MM.1S (cell line): ENCODE results near the gene TSPAN5.
"Not testable (repeated sequence)": the region's sequence is repeated elsewhere in the genome, so short reads cannot be mapped to it uniquely, and the experiment has no call there.

Experiments
- DNase-seq: peaks from one replicate; pipeline ENCODE4 v3.0.0-alpha.2; 2015
- H2AFZ ChIP-seq: fragments of 300-600 bp; sonication (generic); 2 replicates; pipeline ENCODE4 v1.6.0; 2016; ENCODE audit warnings: antibody characterized with exemption, low read length
- H3F3A ChIP-seq: fragments of 300-600 bp; sonication (generic); 2 replicates; pipeline ENCODE4 v1.6.1; 2016; ENCODE audit warnings: mild to moderate bottlenecking, antibody characterized with exemption, low read length, moderate library complexity, mixed read lengths; ENCODE audit not compliant: insufficient read depth
- H3K27ac ChIP-seq: fragments of 300-600 bp; sonication (generic); 2 replicates; pipeline ENCODE4 v1.5.1; 2016; ENCODE audit warnings: mild to moderate bottlenecking, low read length
- H3K27me3 ChIP-seq: fragments of 300-600 bp; sonication (generic); replicated peaks from 2 replicates; pipeline ENCODE4 v1.6.0; 2016; ENCODE audit warnings: low read length; ENCODE audit not compliant: insufficient read depth
- H3K36me3 ChIP-seq: fragments of 300-600 bp; sonication (generic); replicated peaks from 2 replicates; pipeline ENCODE4 v1.6.1; 2016; ENCODE audit warnings: mild to moderate bottlenecking, low read length, mixed read lengths; ENCODE audit not compliant: insufficient read depth
- H3K4me1 ChIP-seq: fragments of 300-600 bp; sonication (generic); 2 replicates; pipeline ENCODE4 v1.6.1; 2016; ENCODE audit warnings: low read length, mixed read lengths
- H3K4me2 ChIP-seq: fragments of 300-600 bp; sonication (generic); 2 replicates; pipeline ENCODE4 v1.6.0; 2016; ENCODE audit warnings: low read depth, low read length
- H3K4me3 ChIP-seq: fragments of 300-600 bp; sonication (generic); 2 replicates; pipeline ENCODE4 v1.5.1; 2016; ENCODE audit warnings: low read length, mixed read lengths
- H3K79me2 ChIP-seq: fragments of 300-600 bp; sonication (generic); 2 replicates; pipeline ENCODE4 v1.6.1; 2016; ENCODE audit warnings: mixed run types, low read length, mixed read lengths
- H3K9ac ChIP-seq: fragments of 300-600 bp; sonication (generic); 2 replicates; pipeline ENCODE4 v1.6.1; 2016; ENCODE audit warnings: low read length, mixed read lengths
- H3K9me2 ChIP-seq: fragments of 300-600 bp; sonication (generic); replicated peaks from 2 replicates; pipeline ENCODE4 v1.6.1; 2016; ENCODE audit warnings: mild to moderate bottlenecking, low read length, mixed read lengths; ENCODE audit not compliant: insufficient read depth
- H3K9me3 ChIP-seq: fragments of 300-600 bp; sonication (generic); replicated peaks from 2 replicates; pipeline ENCODE4 v1.6.1; 2016; ENCODE audit warnings: mild to moderate bottlenecking, low read length, mixed read lengths; ENCODE audit not compliant: insufficient read depth
- H4K20me1 ChIP-seq: fragments of 300-600 bp; sonication (generic); 2 replicates; pipeline ENCODE4 v1.6.1; 2016; ENCODE audit warnings: mild to moderate bottlenecking, low read length, moderate library complexity, mixed read lengths; ENCODE audit not compliant: insufficient read depth
- CTCF ChIP-seq: fragments of 300-600 bp; sonication (generic); IDR thresholded peaks from 2 replicates; pipeline ENCODE4 v1.5.1; 2016; ENCODE audit warnings: antibody characterized with exemption, low read length, mixed read lengths
- EZH2 ChIP-seq: fragments of 300-600 bp; sonication (generic); optimal IDR thresholded peaks from 2 replicates; pipeline ENCODE3; 2017; ENCODE audit warnings: low read depth, mild to moderate bottlenecking, antibody characterized with exemption, low read length, mixed read lengths
- EZH2phosphoT487 ChIP-seq: fragments of 300-600 bp; sonication (generic); IDR thresholded peaks from 2 replicates; pipeline ENCODE4 v1.6.1; 2018; ENCODE audit warnings: antibody characterized with exemption, low read length

TSPAN5 gene

DNA sequence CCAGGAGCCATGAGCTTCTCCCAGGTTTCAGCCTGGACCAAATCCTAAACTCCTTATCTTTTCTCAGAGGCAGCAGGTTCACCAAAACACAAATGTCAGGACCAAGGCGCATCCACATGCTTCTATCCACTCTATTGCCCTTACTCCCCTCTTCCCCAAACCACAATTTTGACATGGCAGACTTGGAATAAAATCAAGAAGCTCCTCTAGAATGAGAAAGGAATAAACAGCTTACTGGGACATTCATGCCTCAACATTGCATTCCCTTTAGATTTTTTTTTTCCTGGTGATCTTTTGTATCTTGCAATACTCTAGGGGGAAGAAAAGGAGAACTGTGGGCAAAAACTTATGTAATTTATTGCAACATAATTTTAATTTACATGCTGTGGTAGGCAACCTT, 119.1 kb downstream of the TSPAN5 start:
- no peaks in the 10 kb centered on the region for H3F3A ChIP-seq
- H2AFZ ChIP-seq: no peak overlapping the region
- no peaks in the 10 kb centered on the region for H3K79me2 ChIP-seq
- no peaks in the 10 kb centered on the region for H3K9me3 ChIP-seq
- no peaks in the 10 kb centered on the region for H3K9me2 ChIP-seq
- DNase-seq: no peak
- no peak overlapping the region for H3K9ac ChIP-seq
- no peak overlapping the region for H3K27ac ChIP-seq
- no peaks in the 10 kb centered on the region for H4K20me1 ChIP-seq
- H3K27me3 ChIP-seq: no peaks in the 10 kb centered on the region
- no peak overlapping the region for H3K4me3 ChIP-seq
- TF ChIP-seq EZH2phosphoT487: no peak
- TF ChIP-seq EZH2: no peak
- TF ChIP-seq CTCF: no peak
- H3K4me2 ChIP-seq: no peak overlapping the region
- no peaks in the 10 kb centered on the region for H3K36me3 ChIP-seq
- H3K4me1 ChIP-seq: no peaks in the 10 kb centered on the region

GRCh38 chr4:98536631-98537030, 121.8 kb downstream of the TSPAN5 start:
- Histone ChIP-seq H3K36me3 (no peaks in the 10 kb centered on the region), H2AFZ (no peak overlapping the region), H3K27ac (no peak overlapping the region), H3K4me2 (no peak overlapping the region), H4K20me1 (no peaks in the 10 kb centered on the region), H3K4me3 (no peak overlapping the region), H3K9me2 (no peaks in the 10 kb centered on the region), H3F3A (no peaks in the 10 kb centered on the region), H3K9ac (no peak overlapping the region), H3K9me3 (no peaks in the 10 kb centered on the region), H3K4me1 (no peaks in the 10 kb centered on the region), H3K79me2 (no peaks in the 10 kb centered on the region), H3K27me3 (no peaks in the 10 kb centered on the region)
- TF ChIP-seq CTCF (no peak), EZH2 (no peak), EZH2phosphoT487 (no peak)
- no peak for DNase-seq

DNA sequence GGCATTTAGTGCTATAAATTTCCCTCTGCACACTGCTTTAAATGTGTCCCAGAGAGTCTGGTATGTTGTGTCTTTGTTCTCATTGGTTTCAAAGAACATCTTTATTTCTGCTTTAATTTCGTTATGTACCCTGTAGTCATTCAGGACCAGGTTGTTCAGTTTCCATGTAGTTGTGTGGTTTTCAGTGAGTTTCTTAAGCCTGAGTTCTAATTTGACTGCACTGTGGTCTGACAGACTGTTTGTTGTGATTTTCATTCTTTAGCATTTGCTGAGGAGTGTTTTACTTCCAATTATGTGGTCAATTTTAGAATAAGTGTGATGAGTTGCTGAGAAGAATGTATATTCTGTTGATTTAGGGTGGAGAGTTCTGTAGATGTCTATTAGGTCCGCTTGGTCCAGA, 124.3 kb downstream of the TSPAN5 start:
- H3K36me3 ChIP-seq, H3F3A ChIP-seq, H3K4me1 ChIP-seq, H3K79me2 ChIP-seq, H3K9me3 ChIP-seq, H3K9me2 ChIP-seq, H3K27me3 ChIP-seq, H3K27ac ChIP-seq, H3K9ac ChIP-seq, H2AFZ ChIP-seq, DNase-seq, H4K20me1 ChIP-seq, H3K4me3 ChIP-seq, H3K4me2 ChIP-seq: not testable (repeated sequence)

DNA sequence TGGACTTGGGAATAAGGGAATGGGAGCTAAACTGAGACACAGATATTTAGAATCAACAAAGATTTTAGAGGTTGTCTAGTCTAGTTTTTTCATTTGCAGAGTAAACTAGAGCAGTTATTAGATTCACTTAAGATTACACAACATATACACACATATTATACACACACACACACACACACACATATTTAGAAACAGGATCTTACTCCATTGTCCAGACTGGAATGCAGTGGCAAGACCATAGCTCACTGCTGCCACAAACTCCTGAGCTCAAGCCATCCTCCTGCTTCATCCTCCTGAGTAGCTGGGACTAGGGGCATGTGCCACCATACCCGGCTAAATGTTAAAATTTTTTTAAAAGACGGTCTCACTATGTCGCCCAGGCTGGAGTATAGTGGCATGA, 127.8 kb downstream of the TSPAN5 start:
- Histone ChIP-seq H3K4me1 (no peaks in the 10 kb centered on the region), H3K9me2 (no peaks in the 10 kb centered on the region), H3K9me3 (no peaks in the 10 kb centered on the region), H3K27me3 (no peaks in the 10 kb centered on the region), H3F3A (no peaks in the 10 kb centered on the region), H3K4me3 (no peak overlapping the region), H3K27ac (no peak overlapping the region), H4K20me1 (no peaks in the 10 kb centered on the region), H3K9ac (no peak overlapping the region), H2AFZ (no peak overlapping the region), H3K4me2 (no peak overlapping the region), H3K79me2 (no peaks in the 10 kb centered on the region), H3K36me3 (no peaks in the 10 kb centered on the region)
- DNase-seq: no peak
- TF ChIP-seq EZH2: no peak
- TF ChIP-seq CTCF: no peak
- TF ChIP-seq EZH2phosphoT487: no peak
